Activated T-cell treated with anti-CD3 and anti-CD28 coated beads for 1 hour (primary cell): ENCODE data around the gene HECW1.
"Not testable (repeated sequence)": the region's sequence is repeated elsewhere in the genome, so short reads cannot be mapped to it uniquely, and the experiment has no call there.

Experiments used
- DNase-seq: peaks from one replicate; pipeline ENCODE4 v3.0.0-alpha.2; 2020; ENCODE audit warnings: low read depth

The HECW1 gene

GRCh38 chr7:43208242-43208641 lies 95.8 kb downstream of the HECW1 start:
- no peak for DNase-seq

GRCh38 chr7:43210539-43210938 lies 98.1 kb downstream of the HECW1 start:
- not testable (repeated sequence) for DNase-seq

GRCh38 chr7:43211286-43211685 lies 98.8 kb downstream of the HECW1 start:
- DNase-seq = no peak

GRCh38 chr7:43211693-43212092 lies 99.2 kb downstream of the HECW1 start:
- DNase-seq = no peak

GRCh38 chr7:43212921-43213320 lies 100.5 kb downstream of the HECW1 start:
- no peak for DNase-seq

GRCh38 chr7:43215061-43215460 lies 102.6 kb downstream of the HECW1 start:
- no peak for DNase-seq

GRCh38 chr7:43217055-43217454 lies 104.6 kb downstream of the HECW1 start:
- no peak for DNase-seq

GRCh38 chr7:43218901-43219300 lies 106.5 kb downstream of the HECW1 start:
- DNase-seq = not testable (repeated sequence)

- no peak for DNase-seq
Observed at GRCh38 chr7:43220250-43220649, 107.8 kb downstream of the HECW1 start.

- DNase-seq = no peak
Observed at GRCh38 chr7:43220742-43221141, 108.3 kb downstream of the HECW1 start.

GRCh38 chr7:43229801-43230200 lies 117.4 kb downstream of the HECW1 start:
- no peak for DNase-seq

- no peak for DNase-seq
Observed at GRCh38 chr7:43232366-43232765, 119.9 kb downstream of the HECW1 start.

- no peak for DNase-seq
Observed at GRCh38 chr7:43234073-43234472, 121.6 kb downstream of the HECW1 start.

- no peak for DNase-seq
Observed at GRCh38 chr7:43234968-43235367, 122.5 kb downstream of the HECW1 start.

- DNase-seq = no peak
Observed at GRCh38 chr7:43240565-43240964, 128.1 kb downstream of the HECW1 start.

- DNase-seq = no peak
Observed at GRCh38 chr7:43242628-43243255, 130.3 kb downstream of the HECW1 start.

GRCh38 chr7:43244232-43244631 lies 131.8 kb downstream of the HECW1 start:
- DNase-seq = no peak

- no peak for DNase-seq
Observed at GRCh38 chr7:43244784-43245183, 132.3 kb downstream of the HECW1 start.

GRCh38 chr7:43247757-43248156 lies 135.3 kb downstream of the HECW1 start:
- DNase-seq = no peak

- DNase-seq = no peak
Observed at GRCh38 chr7:43248553-43248952, 136.1 kb downstream of the HECW1 start.

GRCh38 chr7:43248961-43249822 lies 136.7 kb downstream of the HECW1 start:
- no peak for DNase-seq

- no peak for DNase-seq
Observed at GRCh38 chr7:43249823-43250145, 137.3 kb downstream of the HECW1 start.

- peak; percentile 42 for DNase-seq
Observed at GRCh38 chr7:43260980-43261878, 148.8 kb downstream of the HECW1 start.
